ENCODE results near the gene ZNF771.

The ZNF771 gene

GRCh38 chr16:30372725-30373124 is 34.7 kb upstream of the ZNF771 start:
- Histone ChIP-seq H3K4me3 (IDR thresholded peaks at IDR 0.05; ENCODE audit: insufficient read depth, low read depth, low read length) (no peak overlapping the region), H3K36me3 (ENCODE audit: insufficient read depth) (no peaks in the 10 kb centered on the region), H3K4me2 (no peak overlapping the region), H3K27me3 (ENCODE audit: insufficient read depth, low read depth) (no peaks in the 10 kb centered on the region), H3K79me2 (ENCODE audit: insufficient read depth, low read depth) (peaks cover 20% of the 10 kb centered on the region), H3K27ac (no peak overlapping the region), H2AFZ (ENCODE audit: low read depth) (no peak overlapping the region), H3K4me1 (ENCODE audit: low read depth, poor library complexity, severe bottlenecking) (peaks cover 30% of the 10 kb centered on the region), H4K20me1 (ENCODE audit: insufficient read depth) (no peaks in the 10 kb centered on the region), H3K9ac (no peak overlapping the region)
- TF ChIP-seq CTCF (conservative IDR thresholded peaks at IDR 0.05; ENCODE audit: low read depth, low read length) = no peak

GRCh38 chr16:30374538-30374937 is 32.9 kb upstream of the ZNF771 start, which contains the start of gene MYL11:
Gene MYL11 (plus strand): TSS chr16:30374802. CDS start chr16:30374858, 56 bp downstream.
- TF ChIP-seq CTCF (conservative IDR thresholded peaks at IDR 0.05; ENCODE audit: low read depth, low read length) = no peak

GRCh38 chr16:30375864-30376263 is 31.5 kb upstream of the ZNF771 start:
- no peak overlapping the region for H3K4me3 ChIP-seq (IDR thresholded peaks at IDR 0.05; ENCODE audit: insufficient read depth, low read depth, low read length)
- H3K27me3 ChIP-seq (ENCODE audit: insufficient read depth, low read depth) = no peaks in the 10 kb centered on the region
- H3K79me2 ChIP-seq (ENCODE audit: insufficient read depth, low read depth) = 0 out of 2 replicates have a peak, but pooled peaks cover 4% of the 10 kb centered on the region
- no peak for TF ChIP-seq CTCF (conservative IDR thresholded peaks at IDR 0.05; ENCODE audit: low read depth, low read length)
- H3K27ac ChIP-seq = no peak overlapping the region
- H4K20me1 ChIP-seq (ENCODE audit: insufficient read depth) = no peaks in the 10 kb centered on the region
- H3K36me3 ChIP-seq (ENCODE audit: insufficient read depth) = no peaks in the 10 kb centered on the region
- H3K4me1 ChIP-seq (ENCODE audit: low read depth, poor library complexity, severe bottlenecking) = peaks cover 25% of the 10 kb centered on the region
- no peak overlapping the region for H3K9ac ChIP-seq
- no peak overlapping the region for H3K4me2 ChIP-seq
- no peak overlapping the region for H2AFZ ChIP-seq (ENCODE audit: low read depth)

More at GRCh38 chr16:30374538-30374937, 32.9 kb upstream of the ZNF771 start, which contains the start of gene MYL11:
- no peaks in the 10 kb centered on the region for H4K20me1 ChIP-seq (ENCODE audit: insufficient read depth)
- no peaks in the 10 kb centered on the region for H3K27me3 ChIP-seq (ENCODE audit: insufficient read depth, low read depth)
- H3K27ac ChIP-seq = no peak within 1 kb of the TSS
- no peak within 1 kb of the TSS for H3K9ac ChIP-seq
- H3K36me3 ChIP-seq (ENCODE audit: insufficient read depth) = no peaks in the 10 kb centered on the region
- H2AFZ ChIP-seq (ENCODE audit: low read depth) = no peak within 1 kb of the TSS
- peaks cover 25% of the 10 kb centered on the region for H3K4me1 ChIP-seq (ENCODE audit: low read depth, poor library complexity, severe bottlenecking)
- no peak within 1 kb of the TSS for H3K4me3 ChIP-seq (IDR thresholded peaks at IDR 0.05; ENCODE audit: insufficient read depth, low read depth, low read length)
- H3K4me2 ChIP-seq = no peak within 1 kb of the TSS
- peaks cover 6% of the 10 kb centered on the region for H3K79me2 ChIP-seq (ENCODE audit: insufficient read depth, low read depth)

- H2AFZ ChIP-seq (ENCODE audit: low read depth) = no peak overlapping the region
- peaks cover 22% of the 10 kb centered on the region for H3K4me1 ChIP-seq (ENCODE audit: low read depth, poor library complexity, severe bottlenecking)
- H3K79me2 ChIP-seq (ENCODE audit: insufficient read depth, low read depth) = 0 out of 2 replicates have a peak, but pooled peaks cover 4% of the 10 kb centered on the region
- no peak overlapping the region for H3K4me3 ChIP-seq (IDR thresholded peaks at IDR 0.05; ENCODE audit: insufficient read depth, low read depth, low read length)
- peak overlapping the region; percentile 99; the same call in 1 of the 2 replicates for H3K27ac ChIP-seq
- no peak overlapping the region for H3K9ac ChIP-seq
- H3K36me3 ChIP-seq (ENCODE audit: insufficient read depth) = no peaks in the 10 kb centered on the region
- H4K20me1 ChIP-seq (ENCODE audit: insufficient read depth) = no peaks in the 10 kb centered on the region
- no peaks in the 10 kb centered on the region for H3K27me3 ChIP-seq (ENCODE audit: insufficient read depth, low read depth)
- peak overlapping the region; percentile 97; the same call in 1 of the 2 replicates for H3K4me2 ChIP-seq
- TF ChIP-seq CTCF (conservative IDR thresholded peaks at IDR 0.05; ENCODE audit: low read depth, low read length) = no peak
These were observed 30.9 kb upstream of the ZNF771 start for GRCh38 chr16:30376461-30376902.

All from KMS-11 (cell line).